CD4-positive, alpha-beta T cell treated with Interleukin-4 for 1 hour (primary cell): ENCODE results near the gene UNC45A.
"Not testable (repeated sequence)": the region's sequence is repeated elsewhere in the genome, so short reads cannot be mapped to it uniquely, and the experiment has no call there.

ENCODE experiments used
- DNase-seq, 2 donors: peaks; one replicate each; pipeline ENCODE4 v3.0.0-alpha.2; 2020 to 2022

UNC45A gene

GRCh38 chr15:90903733-90904536 lies 31.1 kb upstream of the UNC45A start:
- no peak for DNase-seq

DNA sequence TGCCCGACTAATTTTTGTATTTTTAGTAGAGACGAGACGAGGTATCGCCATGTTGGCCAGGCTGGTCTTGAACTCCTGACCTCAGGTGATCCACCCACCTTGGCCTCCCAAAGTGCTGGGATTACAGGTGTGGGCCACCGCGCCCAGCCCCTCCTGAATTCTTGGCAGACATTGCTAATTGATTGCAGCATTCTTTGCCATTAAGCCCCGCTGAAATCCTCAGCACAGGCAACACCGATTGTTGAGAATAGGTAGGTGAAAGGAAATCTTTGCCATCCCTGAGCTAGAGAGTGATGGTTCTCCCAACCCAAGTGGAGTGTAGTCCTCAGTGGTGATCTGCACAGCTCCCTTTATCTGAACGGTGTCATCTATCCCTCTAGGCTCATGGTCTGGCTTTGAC lies 30.3 kb upstream of the UNC45A start:
- no peak for DNase-seq

- DNase-seq, result no peak
Observed at GRCh38 chr15:90905306-90906180, 29.5 kb upstream of the UNC45A start.

- no peak for DNase-seq
Observed at GRCh38 chr15:90906181-90906849, 28.8 kb upstream of the UNC45A start.

DNA sequence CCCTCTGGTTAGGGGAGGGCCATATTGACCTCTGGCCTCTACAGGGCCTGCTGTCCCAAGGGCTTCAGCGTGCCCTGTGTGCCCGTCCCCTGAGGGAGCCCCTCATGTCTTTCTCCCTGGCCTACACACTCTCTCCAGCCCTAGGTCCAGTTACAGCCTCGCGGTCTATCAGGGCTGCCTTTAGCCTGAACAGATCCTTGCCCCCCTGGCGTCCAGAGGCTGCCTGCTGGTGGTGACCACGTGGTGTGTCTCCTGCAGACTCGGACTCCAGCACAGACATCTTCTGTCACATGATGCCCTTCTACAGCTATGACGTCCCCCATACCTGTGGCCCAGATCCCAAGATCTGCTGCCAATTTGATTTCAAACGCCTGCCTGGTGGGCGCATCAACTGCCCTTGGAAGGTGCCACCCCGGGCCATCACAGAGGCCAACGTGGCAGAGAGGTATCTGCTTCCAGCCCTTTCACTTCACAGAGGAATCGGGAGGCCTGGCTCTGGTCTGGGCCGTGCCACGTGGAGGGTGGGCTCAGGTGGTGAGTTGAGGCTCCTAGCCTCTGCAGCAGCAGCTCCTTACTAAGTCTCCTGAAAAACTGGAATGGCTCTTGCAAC lies 27.9 kb upstream of the UNC45A start:
- DNase-seq, result no peak

DNA sequence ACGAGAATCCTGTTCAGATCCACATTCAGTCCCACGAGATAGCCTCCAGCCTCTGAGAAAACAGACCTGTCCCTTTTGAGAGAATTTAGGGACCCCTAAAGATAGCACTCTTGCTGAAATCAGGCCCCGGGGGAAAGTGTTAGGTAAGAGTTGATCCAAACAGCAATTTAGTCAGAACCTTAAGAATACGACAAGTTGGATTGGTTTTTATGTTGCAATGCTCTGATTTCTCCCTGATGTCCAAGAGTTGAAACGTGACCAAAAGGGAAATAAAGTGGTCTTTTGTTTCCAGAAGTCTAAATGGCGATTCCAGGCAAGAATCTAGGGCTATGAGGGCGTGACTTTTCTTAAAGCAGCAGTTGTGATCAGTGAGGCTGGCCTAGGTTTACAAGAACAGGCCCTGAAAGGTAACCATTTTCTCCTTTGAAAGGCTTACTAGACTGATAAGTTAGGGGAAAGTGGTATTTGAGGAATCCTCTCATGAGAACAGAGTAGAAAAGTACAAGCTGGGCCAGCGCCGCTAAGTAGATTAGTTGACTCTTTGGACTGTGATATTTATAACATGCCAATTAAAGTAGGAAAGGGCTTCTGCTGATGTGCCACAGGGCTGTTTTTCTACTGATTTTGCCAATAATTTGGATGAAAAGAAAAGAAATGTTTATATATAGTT lies 27.1 kb upstream of the UNC45A start:
- no peak for DNase-seq

- DNase-seq, result not testable (repeated sequence)
Observed at GRCh38 chr15:90909449-90909848, 25.6 kb upstream of the UNC45A start.

- DNase-seq, result no peak
Observed at GRCh38 chr15:90909976-90910375, 25.1 kb upstream of the UNC45A start.

GRCh38 chr15:90910441-90911301 lies 24.4 kb upstream of the UNC45A start:
- no peak for DNase-seq

GRCh38 chr15:90911302-90911623 lies 23.8 kb upstream of the UNC45A start:
- DNase-seq, result no peak

DNA sequence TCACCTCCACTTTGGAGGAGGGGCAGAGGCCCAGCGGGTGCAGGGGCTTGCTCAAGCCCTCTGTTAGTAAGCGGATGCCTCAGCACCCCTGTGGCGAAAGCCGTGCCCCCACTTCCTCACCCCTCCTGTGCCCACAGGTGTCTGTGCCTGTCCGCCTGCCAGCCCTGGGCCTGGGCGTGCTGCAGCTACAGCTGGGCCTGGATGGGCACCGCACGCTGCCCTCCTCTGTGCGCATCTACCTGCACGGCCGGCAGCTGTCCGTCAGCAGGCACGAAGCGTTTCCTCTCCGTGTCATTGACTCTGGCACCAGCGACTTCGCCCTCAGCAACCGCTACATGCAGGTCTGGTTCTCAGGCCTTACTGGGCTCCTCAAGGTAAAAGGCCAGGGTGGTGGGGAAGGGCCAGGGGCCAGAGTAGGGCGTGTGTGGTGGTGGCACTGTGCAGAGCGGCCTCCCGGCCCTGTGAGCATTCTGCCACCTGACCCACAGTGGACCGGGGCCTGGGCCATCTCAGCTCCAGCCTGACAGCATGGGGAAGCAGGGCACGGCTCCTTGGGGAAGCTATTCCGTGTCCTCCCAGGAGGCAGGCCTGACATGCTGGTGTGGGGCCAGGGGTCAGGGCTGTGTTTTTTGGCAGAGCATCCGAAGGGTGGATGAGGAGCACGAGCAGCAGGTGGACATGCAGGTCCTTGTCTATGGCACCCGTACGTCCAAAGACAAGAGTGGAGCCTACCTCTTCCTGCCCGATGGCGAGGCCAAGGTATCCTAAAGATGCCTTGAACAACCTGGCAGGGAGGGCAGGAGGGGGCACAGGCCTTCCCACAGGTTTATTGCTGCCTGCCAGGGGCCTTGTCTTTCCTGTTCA lies 22.9 kb upstream of the UNC45A start:
- no peak for DNase-seq

DNA sequence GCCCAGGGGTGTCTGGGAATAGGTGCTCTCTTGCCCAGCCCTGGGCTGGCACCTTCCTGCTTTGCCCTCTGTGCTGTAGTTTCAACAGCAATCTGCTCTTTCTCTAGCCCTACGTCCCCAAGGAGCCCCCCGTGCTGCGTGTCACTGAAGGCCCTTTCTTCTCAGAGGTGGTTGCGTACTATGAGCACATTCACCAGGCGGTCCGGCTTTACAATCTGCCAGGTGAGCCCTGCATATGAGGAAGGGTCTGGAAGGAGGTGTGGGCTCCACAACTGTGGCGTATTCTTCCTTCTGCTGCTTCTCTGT lies 22.4 kb upstream of the UNC45A start:
- DNase-seq, result no peak

DNA sequence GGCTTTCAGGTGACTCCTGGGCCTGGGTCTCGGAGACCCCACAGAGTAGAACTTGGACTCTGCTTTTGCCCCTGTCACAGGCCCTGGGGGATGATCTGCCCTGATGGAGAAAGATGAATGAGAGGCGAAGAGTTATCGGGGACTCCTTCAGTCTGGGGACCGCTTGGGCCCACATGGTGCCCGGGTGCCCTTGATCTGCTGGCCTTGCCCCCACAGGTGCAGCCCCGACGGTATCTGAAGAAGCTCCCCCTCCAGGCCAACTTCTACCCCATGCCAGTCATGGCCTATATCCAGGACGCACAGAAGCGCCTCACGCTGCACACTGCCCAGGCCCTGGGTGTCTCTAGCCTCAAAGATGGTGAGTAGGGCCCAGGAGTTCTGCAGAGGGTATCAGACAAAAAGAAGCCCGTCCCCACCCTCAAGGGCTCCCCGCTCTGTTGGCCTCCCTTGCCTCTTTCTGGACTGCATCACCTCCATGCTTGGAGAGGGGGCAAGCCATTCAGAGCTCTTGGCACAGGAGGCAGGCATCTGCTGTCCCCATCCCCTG lies 21.6 kb upstream of the UNC45A start:
- DNase-seq, result no peak

DNA sequence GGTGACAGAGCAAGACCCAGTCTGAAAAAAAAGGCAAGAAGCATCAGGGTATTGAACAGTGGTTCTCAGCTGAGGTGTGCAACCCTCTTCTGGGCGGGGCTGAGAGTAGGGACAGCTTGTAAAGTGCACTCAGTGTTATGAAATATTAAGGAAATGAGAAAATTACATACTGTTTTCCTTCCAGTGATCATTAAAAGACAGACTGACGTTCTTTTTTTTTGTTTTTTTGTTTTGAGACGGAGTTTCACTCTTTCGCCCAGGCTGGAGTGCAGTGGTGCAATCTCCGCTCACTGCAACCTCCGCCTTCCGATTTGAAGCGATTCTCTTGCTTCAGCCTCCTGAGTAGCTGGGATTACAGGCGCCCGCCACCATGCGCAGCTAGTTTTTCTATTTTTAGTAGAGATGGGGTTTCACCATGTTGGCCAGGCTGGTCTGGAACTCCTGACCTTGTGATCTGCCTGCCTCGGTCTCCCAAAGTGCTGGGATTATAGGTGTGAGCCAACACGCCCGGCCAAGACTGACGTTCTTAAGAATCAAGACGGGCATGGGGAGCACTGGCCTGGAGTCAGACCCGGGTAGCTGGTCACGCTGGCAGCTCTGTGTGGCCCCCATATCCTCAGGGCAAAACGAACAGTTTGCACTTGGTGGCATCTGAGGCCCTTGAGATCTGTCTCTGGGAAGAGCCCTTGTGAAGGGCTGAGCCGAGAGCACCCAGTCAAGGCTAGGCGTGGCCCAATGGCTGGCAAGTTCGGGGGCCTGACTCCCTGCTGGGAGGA lies 20.6 kb upstream of the UNC45A start:
- no peak for DNase-seq

DNA sequence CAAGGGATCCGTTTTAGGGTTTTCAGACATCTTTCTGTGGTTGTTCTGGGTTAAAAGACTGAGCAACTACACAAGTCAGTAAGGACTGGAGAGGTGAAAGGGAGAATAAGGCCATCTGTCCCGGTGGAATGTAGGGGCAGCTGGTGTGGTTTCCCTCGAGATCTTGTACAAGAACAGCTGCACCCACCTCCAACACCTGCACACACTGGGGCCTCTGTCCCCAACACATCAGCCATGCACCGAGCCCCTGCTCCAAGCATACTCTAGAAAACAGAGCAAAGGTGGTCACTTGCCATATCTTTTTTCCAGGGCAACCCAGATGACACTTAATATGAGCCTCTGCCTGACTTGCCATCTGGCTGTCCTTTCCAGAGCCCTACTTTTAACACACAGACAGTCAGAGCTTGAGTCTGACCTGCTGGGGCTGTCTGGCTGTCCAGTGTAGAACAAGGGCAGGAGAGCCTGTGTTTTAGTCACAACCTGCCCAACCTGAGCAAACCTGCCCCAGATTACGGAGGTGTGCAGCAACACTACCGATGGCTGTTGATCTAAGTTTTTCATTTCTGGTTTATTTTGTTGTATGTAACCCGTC lies 19.8 kb upstream of the UNC45A start:
- no peak for DNase-seq

DNA sequence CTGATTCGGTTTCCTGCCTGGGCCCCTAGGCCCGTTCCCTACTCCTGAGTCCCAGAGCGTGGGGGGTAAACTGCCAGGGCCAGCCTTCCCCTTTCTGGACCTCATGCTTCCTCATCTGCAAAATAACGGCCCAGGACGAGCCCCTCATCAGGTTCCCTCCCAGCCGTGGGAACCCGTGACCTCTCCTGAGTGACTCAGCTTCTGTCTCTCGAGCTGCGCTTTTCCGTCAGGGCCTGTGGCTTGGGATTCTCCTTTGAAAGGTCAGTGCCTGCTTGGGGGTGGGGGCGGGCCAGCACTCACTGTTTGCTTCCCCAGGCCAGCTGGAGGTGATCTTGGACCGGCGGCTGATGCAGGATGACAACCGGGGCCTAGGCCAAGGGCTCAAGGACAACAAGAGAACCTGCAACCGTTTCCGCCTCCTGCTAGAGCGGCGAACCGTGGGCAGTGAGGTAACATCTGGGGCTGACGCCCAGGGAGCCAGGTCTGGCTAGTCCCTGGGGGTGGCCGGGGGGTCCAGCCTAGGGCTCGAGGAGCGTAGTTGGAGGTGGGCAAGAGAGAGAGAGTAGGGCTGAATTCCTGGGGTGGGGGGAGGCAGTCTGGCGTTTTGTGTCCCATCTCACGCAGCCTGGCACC lies 19.2 kb upstream of the UNC45A start:
- peak in 1 of 2 donors; percentile 73 for DNase-seq

DNA sequence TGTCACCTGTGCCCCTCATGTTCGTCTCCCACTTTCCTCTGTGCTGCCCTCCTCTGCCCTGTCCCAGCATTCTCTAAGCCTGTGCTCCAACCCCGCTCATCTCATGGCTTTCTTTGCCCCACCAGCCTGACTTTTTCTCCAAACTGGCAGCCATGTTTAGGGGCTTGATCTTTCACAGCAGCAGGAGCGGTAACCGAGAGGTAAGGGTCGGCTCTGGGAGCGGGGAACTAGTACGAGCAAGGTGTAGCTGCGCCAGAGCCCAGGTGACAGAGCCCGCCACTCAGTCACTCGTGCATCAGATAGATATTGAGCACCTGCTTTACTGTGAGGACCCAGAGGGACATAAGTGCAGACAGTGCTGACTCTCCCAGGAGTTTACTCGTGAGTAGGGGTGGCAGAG lies 18.6 kb upstream of the UNC45A start:
- DNase-seq, result no peak

DNA sequence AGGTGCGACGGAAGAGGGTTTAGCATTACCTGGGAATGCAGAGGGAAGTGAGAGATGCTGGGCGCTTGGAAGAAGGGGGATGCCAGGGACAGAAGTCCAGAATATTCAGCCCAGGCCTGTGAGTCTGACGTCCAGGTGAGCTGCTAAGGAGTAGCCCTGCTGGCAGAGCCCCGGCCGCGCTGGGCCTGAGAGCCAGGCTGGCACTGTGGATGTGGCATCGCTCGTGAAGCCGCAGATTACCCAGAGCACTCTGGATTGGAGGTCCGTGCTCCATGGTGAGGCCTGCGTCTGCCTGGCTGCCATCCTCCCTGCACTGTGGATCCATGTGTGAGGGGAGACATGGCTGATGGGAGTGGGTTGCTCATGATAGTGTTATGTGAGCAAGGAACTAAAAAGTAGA lies 17.5 kb upstream of the UNC45A start:
- no peak for DNase-seq
